ENCODE data around the gene KRTAP19-2. TPM values are rescaled to one million over a fixed set of nuclear protein-coding genes. Genes with fewer than 3 reads are reported as not detected.

KRTAP19-2 gene
- total and polyA plus RNA-seq, 12 donors, result not detected

DNA sequence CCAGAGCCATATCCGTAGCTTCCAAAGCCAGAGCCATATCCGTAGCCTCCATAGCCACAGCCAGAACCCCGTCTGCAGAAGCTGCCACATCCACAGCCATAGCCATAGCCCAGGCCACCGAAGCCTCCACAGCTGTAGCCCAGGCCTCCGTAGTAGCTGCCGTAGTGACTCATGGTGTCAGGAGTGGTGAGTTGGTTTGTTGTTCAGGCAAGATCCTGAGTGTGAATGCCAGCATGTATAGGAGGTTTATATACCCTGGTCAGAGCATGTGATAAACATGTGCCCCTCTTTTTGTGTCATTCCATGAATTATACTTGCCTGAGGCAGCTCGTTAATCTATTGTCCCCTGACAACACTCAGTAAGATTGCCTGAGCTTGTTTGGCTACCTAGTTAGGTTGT, 7.1 kb downstream of the KRTAP19-2 start, which contains the start of gene KRTAP19-1:
Gene KRTAP19-1, minus strand, starts transcription at position 223 of the 400 bp plus-strand sequence. Its CDS starts 50 bp downstream, at position 173.
- no peak for TF ChIP-seq POLR2A (IDR thresholded peaks at IDR 0.05)
- TF ChIP-seq, protein P1, sequence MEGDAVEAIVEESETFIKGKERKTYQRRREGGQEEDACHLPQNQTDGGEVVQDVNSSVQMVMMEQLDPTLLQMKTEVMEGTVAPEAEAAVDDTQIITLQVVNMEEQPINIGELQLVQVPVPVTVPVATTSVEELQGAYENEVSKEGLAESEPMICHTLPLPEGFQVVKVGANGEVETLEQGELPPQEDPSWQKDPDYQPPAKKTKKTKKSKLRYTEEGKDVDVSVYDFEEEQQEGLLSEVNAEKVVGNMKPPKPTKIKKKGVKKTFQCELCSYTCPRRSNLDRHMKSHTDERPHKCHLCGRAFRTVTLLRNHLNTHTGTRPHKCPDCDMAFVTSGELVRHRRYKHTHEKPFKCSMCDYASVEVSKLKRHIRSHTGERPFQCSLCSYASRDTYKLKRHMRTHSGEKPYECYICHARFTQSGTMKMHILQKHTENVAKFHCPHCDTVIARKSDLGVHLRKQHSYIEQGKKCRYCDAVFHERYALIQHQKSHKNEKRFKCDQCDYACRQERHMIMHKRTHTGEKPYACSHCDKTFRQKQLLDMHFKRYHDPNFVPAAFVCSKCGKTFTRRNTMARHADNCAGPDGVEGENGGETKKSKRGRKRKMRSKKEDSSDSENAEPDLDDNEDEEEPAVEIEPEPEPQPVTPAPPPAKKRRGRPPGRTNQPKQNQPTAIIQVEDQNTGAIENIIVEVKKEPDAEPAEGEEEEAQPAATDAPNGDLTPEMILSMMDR (IDR thresholded peaks at IDR 0.05), result no peak
- 78 to 85% (median 83%) methylated on average over 4 to 7 of the region's 7 CpGs for WGBS, 4 donors
- Histone ChIP-seq H3K9me3 (replicated peaks in 1 of 3) (no peaks in the 10 kb centered on the region), H3K36me3 (replicated peaks in 1 of 2) (no peaks in the 10 kb centered on the region), H3K4me1 (replicated peaks in 1 of 2) (no peaks in the 10 kb centered on the region), H3K27me3 (no peaks in the 10 kb centered on the region), H3K4me3 (no peak within 1 kb of the TSS), H3K27ac (no peak within 1 kb of the TSS)
- intact Hi-C loops (cut with DNase I), result no loop called here
- no peak for DNase-seq

DNA sequence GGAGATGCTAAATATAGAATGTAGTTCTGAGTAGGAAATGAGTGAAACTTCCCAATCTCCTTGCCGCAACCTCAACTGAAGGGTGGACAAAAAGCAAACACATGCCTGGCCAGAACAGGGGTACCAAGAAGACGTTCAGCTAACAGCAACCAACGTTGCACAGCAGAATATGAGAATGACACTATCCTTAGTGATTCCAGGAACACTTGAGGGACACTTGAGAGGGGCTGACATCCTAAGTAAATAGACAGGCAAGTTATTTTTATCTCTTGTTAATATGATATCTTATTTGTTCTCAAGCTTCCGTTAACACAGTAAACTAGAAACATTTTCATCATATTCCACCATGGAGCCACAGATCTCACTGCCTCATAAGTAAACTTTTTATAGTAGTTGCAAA, 8.0 kb downstream of the KRTAP19-2 start:
- intact Hi-C loops (cut with DNase I), result no loop called here
- H3K27ac ChIP-seq, result no peak overlapping the region
- no peaks in the 10 kb centered on the region for H3K27me3 ChIP-seq
- H3K9me3 ChIP-seq (replicated peaks in 1 of 3), result no peaks in the 10 kb centered on the region
- H3K4me1 ChIP-seq (replicated peaks in 1 of 2), result no peaks in the 10 kb centered on the region
- H3K4me3 ChIP-seq, result no peak overlapping the region
- DNase-seq, result no peak
- TF ChIP-seq POLR2A (IDR thresholded peaks at IDR 0.05), result no peak
- TF ChIP-seq, protein P1 (IDR thresholded peaks at IDR 0.05), result no peak
- WGBS, 4 donors, result 59 to 69% (median 66%) methylated on average over 4 of the region's 4 CpGs
- H3K36me3 ChIP-seq (replicated peaks in 1 of 2), result no peaks in the 10 kb centered on the region

DNA sequence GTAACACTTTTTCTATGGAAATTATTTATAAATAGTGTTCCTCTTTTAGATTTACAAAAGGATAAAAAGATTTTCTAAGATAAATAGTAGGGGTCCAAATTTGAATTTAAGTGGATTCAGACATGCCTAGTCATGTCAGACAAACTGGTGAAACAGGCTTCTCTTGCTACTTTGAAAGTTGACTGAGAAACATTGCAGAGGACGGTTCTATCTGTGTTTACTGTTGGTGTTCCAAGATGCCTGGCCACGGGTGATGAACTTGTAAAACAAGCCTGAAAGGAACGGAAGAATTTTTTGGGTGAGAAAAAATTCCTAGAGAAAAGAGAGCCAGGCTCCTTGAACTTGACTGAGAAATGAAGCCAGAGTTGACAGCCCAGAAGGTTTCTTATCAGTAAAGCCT, 9.2 kb downstream of the KRTAP19-2 start:
- intact Hi-C loops (cut with DNase I), result no loop called here

DNA sequence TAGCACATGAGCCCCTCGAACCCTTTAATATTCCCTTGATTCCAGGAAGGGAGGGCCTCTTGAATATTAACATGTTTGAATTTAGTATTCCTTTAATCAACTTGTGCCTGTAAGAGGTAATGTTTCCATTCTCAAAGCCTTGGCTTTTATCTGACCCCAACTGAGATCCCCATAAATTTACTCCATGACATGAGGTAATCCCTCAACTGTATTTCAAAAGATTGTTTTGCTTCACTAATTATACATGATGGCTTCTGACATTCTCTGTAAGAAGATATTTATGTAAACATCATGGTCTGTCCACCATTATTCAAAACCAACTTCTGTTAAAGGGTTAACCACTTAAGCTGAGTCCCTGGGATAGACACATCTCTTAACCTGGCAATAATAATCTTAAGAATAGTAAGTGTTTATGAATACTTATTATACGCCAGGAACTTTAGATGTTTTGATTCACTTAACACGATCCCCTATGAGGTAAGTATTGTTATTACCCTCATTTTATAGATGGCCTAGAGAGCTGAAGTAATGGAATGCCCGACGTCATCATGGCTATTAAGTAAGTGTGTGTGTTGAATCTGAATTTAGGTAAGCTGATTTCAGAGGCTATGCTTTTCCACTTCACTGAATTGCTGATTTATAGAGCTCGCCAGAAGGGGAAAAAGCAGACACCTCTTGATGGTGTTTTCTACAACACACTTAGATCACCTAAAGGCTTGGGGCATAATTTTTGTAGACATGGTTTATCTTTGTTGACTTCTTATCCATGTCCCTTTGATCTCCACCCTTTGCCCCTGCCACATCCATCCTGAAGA, 18.1 kb downstream of the KRTAP19-2 start:
- Histone ChIP-seq H3K4me3 (no peak overlapping the region), H3K36me3 (replicated peaks in 1 of 2) (no peaks in the 10 kb centered on the region), H3K27ac (no peak overlapping the region), H3K4me1 (replicated peaks in 1 of 2) (no peaks in the 10 kb centered on the region), H3K27me3 (no peaks in the 10 kb centered on the region), H3K9me3 (replicated peaks in 1 of 3) (no peaks in the 10 kb centered on the region)
- intact Hi-C loops (cut with DNase I), result no loop called here
- no peak for DNase-seq
- WGBS, 4 donors, result 34 to 57% (median 42%) methylated on average over 6 of the region's 6 CpGs
- TF ChIP-seq POLR2A (IDR thresholded peaks at IDR 0.05), result no peak
- TF ChIP-seq, protein P1 (IDR thresholded peaks at IDR 0.05), result no peak

More for the DNA sequence above, 9.2 kb downstream of the KRTAP19-2 start:
- no peaks in the 10 kb centered on the region for H3K4me1 ChIP-seq (replicated peaks in 1 of 2)
- H3K9me3 ChIP-seq (replicated peaks in 1 of 3), result no peaks in the 10 kb centered on the region
- TF ChIP-seq POLR2A (IDR thresholded peaks at IDR 0.05), result no peak
- TF ChIP-seq, protein P1 (IDR thresholded peaks at IDR 0.05), result no peak
- H3K27ac ChIP-seq, result no peak overlapping the region
- H3K36me3 ChIP-seq (replicated peaks in 1 of 2), result no peaks in the 10 kb centered on the region
- DNase-seq, result no peak
- H3K27me3 ChIP-seq, result no peaks in the 10 kb centered on the region
- WGBS, 4 donors, result 25 to 40% (median 27%) methylated on average over 3 of the region's 3 CpGs
- H3K4me3 ChIP-seq, result no peak overlapping the region

All from adrenal gland (tissue), 12 donors.